Activated CD8-positive, alpha-beta memory T cell treated with anti-CD3 and anti-CD28 coated beads for 48 hours (primary cell): ENCODE results near the gene TMPRSS13.

Experiments
- DNase-seq, 3 experiments: peaks; one replicate each; pipeline ENCODE4 v3.0.0-alpha.2; 2020; ENCODE audit warnings: low read depth in 2 of 3, low spot score in 2 of 3

The TMPRSS13 gene

GRCh38 chr11:117914398-117914761, 14.8 kb downstream of the TMPRSS13 start:
- DNase-seq, result no peak

- no peak for DNase-seq
These were observed 15.3 kb downstream of the TMPRSS13 start for GRCh38 chr11:117913736-117914397.

- no peak for DNase-seq
These were observed 16.7 kb downstream of the TMPRSS13 start for GRCh38 chr11:117912497-117912896.

GRCh38 chr11:117911694-117912093, 17.5 kb downstream of the TMPRSS13 start:
- no peak for DNase-seq

GRCh38 chr11:117910941-117911655, 18.1 kb downstream of the TMPRSS13 start:
- DNase-seq, result no peak

- no peak for DNase-seq
These were observed 18.7 kb downstream of the TMPRSS13 start for GRCh38 chr11:117910525-117910924.

- no peak for DNase-seq
These were observed 19.4 kb downstream of the TMPRSS13 start for GRCh38 chr11:117909611-117910382.

GRCh38 chr11:117908959-117909610, 20.1 kb downstream of the TMPRSS13 start:
- DNase-seq, result no peak

- no peak for DNase-seq
These were observed 20.9 kb downstream of the TMPRSS13 start for GRCh38 chr11:117908109-117908895.

- peak; percentile 50 to 69 (median 50) for DNase-seq
These were observed 21.7 kb downstream of the TMPRSS13 start for GRCh38 chr11:117907276-117908108.

- no peak for DNase-seq
These were observed 22.5 kb downstream of the TMPRSS13 start for GRCh38 chr11:117906710-117907109.

- DNase-seq, result no peak
These were observed 23.1 kb downstream of the TMPRSS13 start for GRCh38 chr11:117906126-117906525.

- DNase-seq, result no peak
These were observed 23.7 kb downstream of the TMPRSS13 start for GRCh38 chr11:117905524-117905923.

GRCh38 chr11:117903505-117904382, 25.5 kb downstream of the TMPRSS13 start:
- DNase-seq, result no peak

- DNase-seq, result no peak
These were observed 27.0 kb downstream of the TMPRSS13 start for GRCh38 chr11:117902001-117902845.

- no peak for DNase-seq
These were observed 27.6 kb downstream of the TMPRSS13 start for GRCh38 chr11:117901601-117902000.

GRCh38 chr11:117900720-117901440, 28.3 kb downstream of the TMPRSS13 start:
- no peak for DNase-seq
